ENCODE data around the gene MRTFB.

GRCh38 chr16:14087590-14088154, 16.6 kb downstream of the MRTFB start:
- TF ChIP-seq, protein P1, sequence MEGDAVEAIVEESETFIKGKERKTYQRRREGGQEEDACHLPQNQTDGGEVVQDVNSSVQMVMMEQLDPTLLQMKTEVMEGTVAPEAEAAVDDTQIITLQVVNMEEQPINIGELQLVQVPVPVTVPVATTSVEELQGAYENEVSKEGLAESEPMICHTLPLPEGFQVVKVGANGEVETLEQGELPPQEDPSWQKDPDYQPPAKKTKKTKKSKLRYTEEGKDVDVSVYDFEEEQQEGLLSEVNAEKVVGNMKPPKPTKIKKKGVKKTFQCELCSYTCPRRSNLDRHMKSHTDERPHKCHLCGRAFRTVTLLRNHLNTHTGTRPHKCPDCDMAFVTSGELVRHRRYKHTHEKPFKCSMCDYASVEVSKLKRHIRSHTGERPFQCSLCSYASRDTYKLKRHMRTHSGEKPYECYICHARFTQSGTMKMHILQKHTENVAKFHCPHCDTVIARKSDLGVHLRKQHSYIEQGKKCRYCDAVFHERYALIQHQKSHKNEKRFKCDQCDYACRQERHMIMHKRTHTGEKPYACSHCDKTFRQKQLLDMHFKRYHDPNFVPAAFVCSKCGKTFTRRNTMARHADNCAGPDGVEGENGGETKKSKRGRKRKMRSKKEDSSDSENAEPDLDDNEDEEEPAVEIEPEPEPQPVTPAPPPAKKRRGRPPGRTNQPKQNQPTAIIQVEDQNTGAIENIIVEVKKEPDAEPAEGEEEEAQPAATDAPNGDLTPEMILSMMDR (conservative IDR thresholded peaks at IDR 0.05 in 1 of 2, IDR thresholded peaks at IDR 0.05 in 1 of 2; ENCODE audit: low read depth in 1 of 2, low read length in 2 of 2): no peak
- no peak for TF ChIP-seq EZH2 (IDR thresholded peaks at IDR 0.05; ENCODE audit: low read length, missing control alignments)

All from fibroblast of lung (primary cell).